GM18867 (cell line): ENCODE results near the gene SDC3.

Source experiments
- ATAC-seq: cut with Tn5 transposase; IDR thresholded peaks from one replicate; pipeline ENCODE4 v1.9.1; 2021; ENCODE audit warnings: mild to moderate bottlenecking, moderate library complexity; ENCODE audit not compliant: unreplicated experiment

SDC3 gene

GRCh38 chr1:30905916-30906620, 2.5 kb downstream of the SDC3 start:
- ATAC-seq: no peak

- no peak for ATAC-seq
Measured at GRCh38 chr1:30905403-30905802, 3.2 kb downstream of the SDC3 start.

GRCh38 chr1:30904962-30905335, 3.6 kb downstream of the SDC3 start:
- ATAC-seq: no peak

- ATAC-seq: no peak
Measured at GRCh38 chr1:30904191-30904961, 4.2 kb downstream of the SDC3 start.

GRCh38 chr1:30903343-30904034, 5.1 kb downstream of the SDC3 start:
- no peak for ATAC-seq

GRCh38 chr1:30902593-30903290, 5.8 kb downstream of the SDC3 start:
- no peak for ATAC-seq

GRCh38 chr1:30901798-30902581, 6.6 kb downstream of the SDC3 start:
- ATAC-seq: no peak

GRCh38 chr1:30900931-30901560, 7.5 kb downstream of the SDC3 start:
- no peak for ATAC-seq

- no peak for ATAC-seq
Measured at GRCh38 chr1:30900486-30900885, 8.1 kb downstream of the SDC3 start.

- ATAC-seq: no peak
Measured at GRCh38 chr1:30899577-30900389, 8.8 kb downstream of the SDC3 start.

GRCh38 chr1:30898031-30898815, 10.3 kb downstream of the SDC3 start:
- ATAC-seq: no peak

GRCh38 chr1:30896905-30897304, 11.7 kb downstream of the SDC3 start:
- ATAC-seq: no peak

GRCh38 chr1:30895944-30896660, 12.5 kb downstream of the SDC3 start:
- ATAC-seq: no peak

- ATAC-seq: no peak
Measured at GRCh38 chr1:30895382-30895943, 13.1 kb downstream of the SDC3 start.

GRCh38 chr1:30894508-30894973, 14.0 kb downstream of the SDC3 start:
- ATAC-seq: no peak

GRCh38 chr1:30893776-30894507, 14.6 kb downstream of the SDC3 start:
- ATAC-seq: no peak

GRCh38 chr1:30892671-30893073, 15.9 kb downstream of the SDC3 start:
- ATAC-seq: no peak
